ENCODE data around the gene TRRAP. TPM values are rescaled to one million over a fixed set of nuclear protein-coding genes. Genes with fewer than 3 reads are reported as not detected.

TRRAP gene
- total RNA-seq, 1 experiment from 2014 or later: 55.8 TPM

DNA sequence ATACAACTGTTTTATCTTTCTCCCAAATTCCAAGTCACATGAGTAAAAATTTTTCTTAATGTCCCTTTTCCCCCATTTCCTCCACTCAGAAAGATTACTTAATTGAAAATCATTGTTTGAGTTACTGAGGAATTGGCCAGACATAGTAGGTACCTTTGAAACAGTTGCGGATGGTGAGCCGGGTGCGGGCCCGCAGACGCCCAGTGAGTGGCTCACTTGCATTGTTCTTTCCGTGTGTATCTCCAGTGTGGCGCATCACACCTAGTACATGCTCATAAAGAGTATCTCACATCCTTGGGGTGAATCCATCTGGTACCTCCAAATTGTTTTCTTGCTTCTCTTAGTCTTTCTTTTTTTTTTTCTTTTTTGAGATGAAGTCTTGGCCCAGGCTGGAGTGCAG, 14.3 kb downstream of the TRRAP start:
- H3K4me1 ChIP-seq (replicated peaks; ENCODE audit: insufficient read depth): no peaks in the 10 kb centered on the region
- H3K79me2 ChIP-seq (ENCODE audit: low read depth): no peaks in the 10 kb centered on the region
- ChIA-PET POLR2A (ENCODE audit: unreplicated experiment) (no interaction called here), CTCF (no interaction called here)
- TF ChIP-seq, protein P1, sequence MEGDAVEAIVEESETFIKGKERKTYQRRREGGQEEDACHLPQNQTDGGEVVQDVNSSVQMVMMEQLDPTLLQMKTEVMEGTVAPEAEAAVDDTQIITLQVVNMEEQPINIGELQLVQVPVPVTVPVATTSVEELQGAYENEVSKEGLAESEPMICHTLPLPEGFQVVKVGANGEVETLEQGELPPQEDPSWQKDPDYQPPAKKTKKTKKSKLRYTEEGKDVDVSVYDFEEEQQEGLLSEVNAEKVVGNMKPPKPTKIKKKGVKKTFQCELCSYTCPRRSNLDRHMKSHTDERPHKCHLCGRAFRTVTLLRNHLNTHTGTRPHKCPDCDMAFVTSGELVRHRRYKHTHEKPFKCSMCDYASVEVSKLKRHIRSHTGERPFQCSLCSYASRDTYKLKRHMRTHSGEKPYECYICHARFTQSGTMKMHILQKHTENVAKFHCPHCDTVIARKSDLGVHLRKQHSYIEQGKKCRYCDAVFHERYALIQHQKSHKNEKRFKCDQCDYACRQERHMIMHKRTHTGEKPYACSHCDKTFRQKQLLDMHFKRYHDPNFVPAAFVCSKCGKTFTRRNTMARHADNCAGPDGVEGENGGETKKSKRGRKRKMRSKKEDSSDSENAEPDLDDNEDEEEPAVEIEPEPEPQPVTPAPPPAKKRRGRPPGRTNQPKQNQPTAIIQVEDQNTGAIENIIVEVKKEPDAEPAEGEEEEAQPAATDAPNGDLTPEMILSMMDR (conservative IDR thresholded peaks at IDR 0.05): no peak
- no peak for TF ChIP-seq EZH2 (IDR thresholded peaks at IDR 0.05; ENCODE audit: low read depth)
- peaks cover 48% of the 10 kb centered on the region for H3K36me3 ChIP-seq (ENCODE audit: low read depth)
- H4K20me1 ChIP-seq (ENCODE audit: insufficient read depth): peaks cover 12% of the 10 kb centered on the region
- intact Hi-C loops (cut with micrococcal nuclease; ENCODE audit: unreplicated experiment): no loop called here
- no peaks in the 10 kb centered on the region for H3F3A ChIP-seq (ENCODE audit: insufficient read depth, low read depth)
- no peaks in the 10 kb centered on the region for H3K27me3 ChIP-seq (ENCODE audit: insufficient read depth, low read depth)
- H3K27ac ChIP-seq: no peak overlapping the region
- H3K9me2 ChIP-seq (ENCODE audit: insufficient read depth): no peaks in the 10 kb centered on the region
- H3K9me3 ChIP-seq (ENCODE audit: insufficient read depth, low read depth): no peaks in the 10 kb centered on the region
- BruUV-seq (replicated peaks): no TSS peak
- DNase-seq: no peak
- H2AFZ ChIP-seq: no peak overlapping the region
- no peak overlapping the region for H3K4me2 ChIP-seq
- no peak overlapping the region for H3K4me3 ChIP-seq

DNA sequence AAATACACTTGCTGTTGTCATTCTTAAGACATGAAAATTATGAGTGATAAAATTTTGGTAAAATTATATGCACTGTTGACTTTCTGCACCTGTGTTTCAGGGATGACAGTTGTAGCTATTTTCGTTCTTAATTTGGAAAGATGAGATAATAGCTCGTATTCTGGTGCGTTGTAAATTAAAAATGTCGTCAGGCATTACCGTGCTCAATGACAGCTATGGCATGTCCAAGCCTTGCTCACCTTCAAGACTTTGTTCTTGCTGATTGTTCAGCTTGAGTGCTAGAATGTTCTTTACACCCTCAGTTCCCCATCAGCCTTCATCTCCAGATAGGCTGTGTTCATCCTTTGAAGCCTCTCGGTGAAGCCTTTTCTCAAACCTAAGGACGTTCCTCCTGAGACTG, 21.5 kb downstream of the TRRAP start:
- Histone ChIP-seq H3F3A (ENCODE audit: insufficient read depth, low read depth) (no peaks in the 10 kb centered on the region), H3K9me2 (ENCODE audit: insufficient read depth) (no peaks in the 10 kb centered on the region), H3K79me2 (ENCODE audit: low read depth) (no peaks in the 10 kb centered on the region), H3K27ac (no peak overlapping the region), H2AFZ (no peak overlapping the region), H3K27me3 (ENCODE audit: insufficient read depth, low read depth) (no peaks in the 10 kb centered on the region), H3K4me3 (no peak overlapping the region), H3K36me3 (ENCODE audit: low read depth) (peaks cover 55% of the 10 kb centered on the region), H4K20me1 (ENCODE audit: insufficient read depth) (no peaks in the 10 kb centered on the region), H3K4me1 (replicated peaks; ENCODE audit: insufficient read depth) (no peaks in the 10 kb centered on the region), H3K4me2 (no peak overlapping the region), H3K9me3 (ENCODE audit: insufficient read depth, low read depth) (no peaks in the 10 kb centered on the region)
- intact Hi-C loops (cut with micrococcal nuclease; ENCODE audit: unreplicated experiment): no loop called here
- POLR2A ChIA-PET (ENCODE audit: unreplicated experiment): no interaction called here
- BruUV-seq (replicated peaks): no TSS peak
- TF ChIP-seq EZH2 (IDR thresholded peaks at IDR 0.05; ENCODE audit: low read depth): no peak
- TF ChIP-seq, protein P1 (conservative IDR thresholded peaks at IDR 0.05): no peak
- CTCF ChIA-PET: no interaction called here
- DNase-seq: no peak

DNA sequence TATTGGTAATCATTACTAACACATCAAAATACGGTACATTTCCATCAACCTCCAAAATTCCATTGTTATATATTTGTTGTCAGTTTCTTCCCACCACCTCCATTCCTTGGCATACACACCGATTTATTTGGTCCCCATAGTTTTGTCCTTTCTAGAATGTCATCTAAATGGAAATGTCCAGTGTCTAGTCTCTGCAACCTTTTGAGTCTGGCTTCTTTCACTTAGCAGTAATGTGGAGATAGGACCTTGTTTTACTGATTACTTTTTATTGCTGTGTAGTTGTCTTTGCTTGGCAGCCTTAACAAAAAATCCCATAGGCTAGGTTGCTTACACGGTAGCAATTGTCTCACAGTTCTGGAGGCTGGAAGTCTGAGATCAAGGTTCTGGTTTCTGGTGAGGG, 22.5 kb downstream of the TRRAP start:
- POLR2A ChIA-PET (ENCODE audit: unreplicated experiment): no interaction called here
- TF ChIP-seq, protein P1 (conservative IDR thresholded peaks at IDR 0.05): no peak
- TF ChIP-seq EZH2 (IDR thresholded peaks at IDR 0.05; ENCODE audit: low read depth): no peak

More for the DNA sequence above, 22.5 kb downstream of the TRRAP start:
- no peaks in the 10 kb centered on the region for H4K20me1 ChIP-seq (ENCODE audit: insufficient read depth)
- H3K4me1 ChIP-seq (replicated peaks; ENCODE audit: insufficient read depth): no peaks in the 10 kb centered on the region
- no peaks in the 10 kb centered on the region for H3K9me2 ChIP-seq (ENCODE audit: insufficient read depth)
- no peak overlapping the region for H3K4me3 ChIP-seq
- intact Hi-C loops (cut with micrococcal nuclease; ENCODE audit: unreplicated experiment): no loop called here
- H3K36me3 ChIP-seq (ENCODE audit: low read depth): peaks cover 50% of the 10 kb centered on the region
- no peaks in the 10 kb centered on the region for H3K79me2 ChIP-seq (ENCODE audit: low read depth)
- H3K27ac ChIP-seq: no peak overlapping the region
- no peaks in the 10 kb centered on the region for H3K9me3 ChIP-seq (ENCODE audit: insufficient read depth, low read depth)
- H2AFZ ChIP-seq: no peak overlapping the region
- no peaks in the 10 kb centered on the region for H3F3A ChIP-seq (ENCODE audit: insufficient read depth, low read depth)
- no peak overlapping the region for H3K4me2 ChIP-seq
- CTCF ChIA-PET: no interaction called here
- no peak for DNase-seq
- no peaks in the 10 kb centered on the region for H3K27me3 ChIP-seq (ENCODE audit: insufficient read depth, low read depth)
- BruUV-seq (replicated peaks): no TSS peak
